GM19025 (cell line): ENCODE results near the gene RTP2.

Experiments used
- ATAC-seq: cut with Tn5 transposase; IDR thresholded peaks from one replicate; pipeline ENCODE4 v1.9.1; 2021; ENCODE audit warnings: mild to moderate bottlenecking, low read depth, moderate library complexity; ENCODE audit not compliant: unreplicated experiment

Gene RTP2

DNA sequence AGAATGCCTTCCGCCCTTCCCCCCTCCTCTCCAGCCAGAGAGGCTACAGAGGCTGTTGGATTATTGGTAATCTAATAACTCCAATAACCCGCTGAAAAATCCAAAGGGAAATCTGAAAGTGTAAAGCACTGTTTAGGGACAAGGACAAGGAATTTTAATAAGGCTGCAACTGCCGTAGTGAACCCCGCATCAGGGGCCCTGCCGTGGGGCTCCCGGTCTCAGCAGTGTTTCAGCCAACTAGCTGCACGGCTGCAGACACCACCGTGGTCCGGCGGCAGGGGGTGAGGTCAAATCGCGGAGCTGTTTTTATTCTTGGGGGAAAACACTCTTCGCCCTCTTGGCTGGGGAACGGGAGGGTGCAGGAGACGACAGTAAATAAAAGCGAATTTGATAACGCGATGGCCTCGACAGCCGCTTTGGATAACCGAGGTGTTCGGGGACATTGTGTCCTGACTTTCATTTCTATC, 36.8 kb upstream of the RTP2 start:
- no peak for ATAC-seq

DNA sequence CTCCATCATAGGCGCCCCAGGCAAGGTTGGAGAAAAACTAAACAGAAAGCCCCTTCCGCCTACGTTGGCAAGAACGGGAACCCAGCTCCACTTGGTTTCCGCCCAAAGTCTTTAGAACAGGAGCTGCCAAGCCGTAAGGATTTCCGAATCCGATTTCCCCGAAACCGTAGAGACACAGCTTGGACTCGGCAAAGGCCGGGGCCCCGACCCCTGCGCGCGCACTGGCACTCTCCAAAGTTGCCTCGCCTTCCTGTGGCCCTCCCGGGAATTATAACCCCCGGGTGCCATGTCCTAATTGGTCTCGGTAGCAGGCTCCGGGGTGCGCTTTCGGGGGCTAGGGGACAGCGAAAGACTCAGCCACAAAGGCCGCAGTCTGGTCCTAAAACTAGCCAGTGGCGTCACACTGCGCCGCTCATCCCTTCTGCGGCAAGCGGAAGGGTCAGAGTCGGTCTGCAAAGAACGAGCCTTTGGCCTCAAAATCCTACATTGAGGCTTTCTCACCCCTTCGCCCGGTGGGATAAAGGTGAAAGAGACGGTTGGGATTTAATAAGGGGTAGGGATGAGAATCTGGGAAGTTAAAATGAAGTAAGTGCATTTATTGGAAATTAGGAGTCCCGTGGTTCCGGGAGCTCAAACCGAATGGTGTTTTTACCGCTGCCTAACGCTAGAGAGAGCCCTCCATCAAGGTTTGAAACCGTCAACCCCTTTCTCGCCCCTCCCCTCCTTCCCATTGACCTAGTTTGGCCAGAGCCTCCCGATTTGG, 36.2 kb upstream of the RTP2 start:
- ATAC-seq: peak; percentile 52

DNA sequence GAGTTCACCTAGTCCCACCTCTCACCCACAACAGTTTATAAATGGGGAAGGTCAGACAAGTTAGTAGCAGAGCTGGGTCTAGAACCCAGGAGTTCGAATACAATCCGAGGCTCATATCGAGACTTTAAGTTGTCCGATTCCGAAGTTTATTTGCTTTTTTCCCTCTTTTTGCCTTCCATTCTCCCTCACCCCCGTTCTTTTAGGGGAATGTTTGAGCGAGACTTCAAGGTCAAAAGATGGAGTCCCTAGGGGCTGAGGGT, 35.6 kb upstream of the RTP2 start:
- ATAC-seq: no peak

DNA sequence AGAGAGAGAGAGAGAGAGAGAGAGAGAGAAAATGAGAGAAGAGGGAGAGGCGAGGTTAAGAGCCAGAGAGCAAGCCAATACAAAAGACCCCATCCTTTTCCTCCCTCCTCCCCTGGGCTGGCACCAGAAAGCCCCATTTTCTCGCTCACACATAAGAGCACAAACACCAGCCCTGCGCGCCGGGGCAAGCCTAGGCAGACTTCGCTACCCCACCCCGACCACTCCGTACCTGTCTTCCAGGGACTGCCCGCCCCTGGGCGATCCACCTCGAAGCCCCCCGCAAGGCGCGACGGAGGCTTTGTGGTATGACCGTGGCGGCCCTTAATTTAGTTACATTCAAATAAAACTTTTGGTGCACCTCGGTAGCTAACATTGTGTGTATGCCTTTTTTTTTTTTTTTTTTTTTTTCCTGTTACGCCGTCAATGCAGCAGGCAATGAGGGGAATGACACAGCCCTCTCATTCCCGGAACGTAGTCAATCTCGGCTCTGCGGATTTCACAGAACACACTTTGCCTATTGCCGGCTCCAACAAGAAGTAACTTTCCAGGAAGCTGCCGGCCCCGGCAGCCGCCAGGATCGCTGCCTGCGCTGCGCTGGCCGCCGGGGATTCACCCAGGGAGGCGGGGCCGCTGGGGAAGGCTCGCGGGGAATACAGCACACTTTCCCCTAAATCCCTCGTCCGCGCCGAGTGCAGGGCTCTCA, 35.2 kb upstream of the RTP2 start:
- no peak for ATAC-seq

DNA sequence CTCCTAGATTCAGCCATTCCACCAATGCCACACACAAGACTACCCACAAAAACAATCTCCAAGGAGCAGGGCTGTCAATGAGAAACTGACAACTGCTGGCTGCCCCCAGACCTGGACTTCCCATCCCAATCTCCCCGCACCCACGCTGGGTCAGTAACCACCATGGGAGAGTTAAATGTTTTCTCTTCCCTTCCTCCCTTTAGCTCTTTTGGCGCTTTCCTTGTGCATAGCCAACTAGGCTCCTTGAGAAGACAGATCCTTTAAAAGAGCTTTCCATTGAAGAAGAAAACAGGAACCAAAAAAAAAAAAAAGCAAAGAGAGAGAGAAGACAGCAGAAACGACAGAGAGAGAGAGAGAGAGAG, 34.6 kb upstream of the RTP2 start:
- ATAC-seq: no peak

DNA sequence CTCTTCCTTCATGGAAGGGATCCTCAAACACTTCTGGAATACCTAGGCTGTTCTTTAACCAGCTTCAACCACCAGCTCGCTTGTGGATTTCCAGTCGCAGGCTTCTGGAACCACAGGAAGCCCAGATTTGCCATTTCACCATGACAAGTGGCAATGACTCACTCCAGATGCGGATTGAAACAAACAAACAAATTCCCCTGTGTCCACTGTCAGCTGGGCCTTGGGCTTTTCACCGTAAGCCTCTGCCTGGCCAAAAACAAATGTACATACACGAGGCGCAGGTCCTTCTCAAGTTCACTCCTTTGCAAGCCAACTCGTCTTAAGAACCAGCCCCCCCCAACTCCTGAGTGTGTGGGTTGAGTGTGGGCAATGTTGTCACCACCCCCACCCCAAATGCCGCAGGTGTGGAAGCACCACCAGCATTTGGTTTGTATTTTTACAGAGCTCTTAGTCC, 34.1 kb upstream of the RTP2 start:
- no peak for ATAC-seq

DNA sequence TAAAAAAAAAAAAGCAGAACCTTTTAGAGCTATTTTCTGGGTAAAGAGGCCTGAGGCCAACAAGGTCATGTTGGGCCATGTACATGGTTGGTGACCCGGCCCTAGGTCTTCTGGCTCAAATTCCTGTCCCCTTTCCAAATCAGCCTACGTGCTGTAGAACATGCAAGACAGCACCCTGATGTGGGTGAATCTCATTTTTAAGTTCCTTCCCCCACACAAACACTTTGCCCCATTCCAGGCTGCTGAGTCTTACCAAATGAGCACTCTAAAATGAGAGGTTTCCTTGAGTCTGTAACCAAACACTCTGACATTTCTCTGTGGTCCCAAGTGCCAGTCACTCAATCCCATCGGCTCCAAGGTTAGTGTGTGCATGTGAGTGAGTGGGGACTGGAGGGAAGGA, 33.5 kb upstream of the RTP2 start:
- ATAC-seq: no peak

DNA sequence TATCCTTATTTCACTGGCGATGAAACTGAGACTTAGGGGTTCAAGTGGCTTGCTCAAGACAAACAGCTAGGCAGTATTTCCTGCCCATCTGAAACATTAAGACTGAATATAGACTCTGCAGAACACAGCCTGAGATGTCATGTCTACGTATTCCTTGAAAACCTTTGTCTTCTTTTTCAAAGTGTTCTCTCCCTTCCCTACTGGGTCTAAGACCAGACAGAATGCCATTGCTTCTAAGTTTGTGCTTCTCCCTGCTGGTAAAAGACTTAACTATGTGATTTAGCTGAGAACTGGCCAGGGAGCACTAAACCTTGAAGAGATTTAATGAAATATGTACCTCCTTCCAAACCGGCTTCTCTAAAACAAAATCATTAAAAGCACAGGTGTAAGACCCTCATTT, 33.0 kb upstream of the RTP2 start:
- no peak for ATAC-seq

DNA sequence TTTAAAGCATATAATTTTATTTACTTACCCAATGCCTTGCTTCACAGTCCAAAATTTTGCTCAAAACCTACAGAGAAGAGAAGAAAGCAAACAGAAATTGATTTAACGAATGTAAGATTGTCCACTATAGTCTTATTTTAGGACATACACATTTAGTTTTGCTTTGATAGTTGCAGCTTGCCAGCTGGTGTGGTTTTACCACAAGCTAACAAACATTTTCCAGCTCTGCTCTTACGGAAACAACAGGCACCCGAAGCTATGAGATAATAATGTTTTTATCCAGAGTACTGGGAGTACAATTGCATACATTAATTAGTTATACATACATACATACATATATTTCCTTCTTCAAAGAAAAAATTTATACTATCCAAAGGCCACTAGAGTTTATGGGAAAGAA, 32.5 kb upstream of the RTP2 start:
- ATAC-seq: no peak

DNA sequence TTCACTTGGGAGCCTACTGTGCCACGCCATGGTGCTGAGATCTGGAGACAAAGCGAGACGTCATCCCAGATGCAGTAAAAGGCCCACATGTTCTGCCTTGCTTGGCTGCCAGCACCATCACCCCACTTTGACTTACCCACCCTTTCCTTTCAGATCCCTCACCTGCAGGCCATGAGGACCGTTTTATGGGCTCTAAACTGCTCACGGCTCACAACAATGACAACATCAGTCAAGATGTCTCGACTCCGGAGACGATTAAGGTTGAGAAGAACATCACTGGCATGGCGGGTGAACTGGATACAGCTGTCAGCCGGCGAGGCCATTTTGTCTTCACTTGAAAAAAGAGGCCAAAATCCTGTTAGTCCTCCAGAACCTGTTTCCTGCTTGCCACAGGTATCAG, 31.0 kb upstream of the RTP2 start:
- no peak for ATAC-seq

DNA sequence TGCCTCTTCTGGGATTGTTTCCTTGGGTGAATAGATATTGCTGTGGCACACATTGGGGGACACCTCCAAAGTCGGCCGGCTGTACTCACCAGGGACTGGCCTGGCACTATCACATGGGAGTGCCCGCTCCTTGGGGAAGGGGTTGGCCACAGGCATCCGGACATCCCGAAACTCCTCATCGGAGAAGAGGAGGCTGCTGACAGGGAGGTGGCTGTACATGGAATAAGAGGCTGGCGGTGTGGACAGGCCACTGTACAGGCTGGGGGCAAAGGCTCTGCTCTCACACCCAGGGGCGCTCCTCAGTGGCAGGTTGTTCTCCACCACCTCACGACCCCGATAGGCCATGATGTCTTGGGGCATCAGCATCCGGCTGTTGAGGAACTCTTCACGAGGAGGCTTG, 27.2 kb upstream of the RTP2 start:
- ATAC-seq: no peak

DNA sequence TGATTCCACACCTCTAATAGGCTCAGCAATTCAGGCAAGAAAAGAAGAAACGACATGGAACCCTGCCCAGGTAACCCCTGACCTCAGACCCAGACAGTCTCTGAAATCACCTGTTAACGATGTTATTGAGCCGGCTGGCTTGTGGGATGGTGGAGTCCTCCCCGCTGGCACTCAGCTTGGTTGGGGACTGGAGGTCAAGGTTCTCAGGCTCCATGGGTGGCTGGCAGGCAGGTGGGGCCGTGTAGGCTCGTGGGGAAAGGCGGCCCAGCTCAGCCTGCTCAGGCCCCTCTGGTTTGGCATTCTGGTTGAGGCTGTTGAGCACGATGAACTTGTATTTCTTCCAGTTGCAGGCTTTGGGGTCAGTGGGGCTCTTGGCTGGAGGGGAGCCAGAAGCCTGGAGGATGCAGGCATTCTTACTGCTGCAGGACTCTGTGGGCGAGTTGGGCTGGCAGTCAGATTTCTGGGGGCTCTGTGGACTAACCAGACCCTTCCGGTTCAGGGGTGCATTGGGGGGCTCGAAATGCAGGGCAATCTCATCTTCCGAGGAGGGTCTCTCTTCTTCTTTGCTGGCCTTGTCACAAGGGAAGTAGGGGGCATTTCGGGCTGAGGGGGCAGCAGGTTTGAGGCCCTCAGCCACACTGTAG, 26.7 kb upstream of the RTP2 start:
- no peak for ATAC-seq

DNA sequence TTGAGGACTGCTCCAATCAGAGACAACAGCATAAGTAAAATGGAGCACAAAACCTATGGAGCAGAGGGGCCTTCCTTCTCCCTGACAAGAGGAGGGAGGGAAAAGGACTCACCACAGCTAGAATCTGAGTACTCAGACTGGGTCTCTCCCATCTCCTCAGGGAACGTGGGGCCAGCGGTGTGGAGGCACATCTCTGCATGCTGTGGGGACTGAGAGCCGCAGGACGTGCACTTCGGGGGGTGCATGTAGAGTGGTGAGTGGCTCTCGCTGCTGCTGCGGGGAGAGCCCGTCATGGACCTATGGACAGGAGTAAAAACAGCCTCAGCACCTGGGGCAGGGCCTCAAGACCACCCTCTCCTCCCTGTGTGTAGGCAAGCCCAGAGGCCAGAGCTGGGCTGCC, 25.9 kb upstream of the RTP2 start:
- ATAC-seq: no peak

DNA sequence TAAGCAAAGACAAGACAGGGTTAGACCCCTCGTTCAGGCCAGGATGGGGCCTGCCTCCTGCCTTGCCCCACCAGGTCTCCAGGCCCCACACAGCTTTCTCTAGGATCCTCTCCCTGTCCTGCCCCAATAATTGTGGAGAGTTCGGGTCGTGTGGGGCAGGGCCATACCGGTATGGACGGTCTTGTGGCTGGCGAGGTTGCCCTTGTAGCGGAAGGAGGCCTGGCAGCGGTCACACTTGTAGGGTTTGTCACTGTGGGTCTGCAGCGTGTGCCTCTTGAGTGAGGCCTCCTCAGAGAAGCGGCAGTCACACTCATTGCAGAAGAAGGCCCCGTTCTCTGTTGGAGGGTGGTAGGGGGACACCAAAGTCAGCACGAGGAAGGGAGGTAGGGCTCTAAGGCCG, 24.2 kb upstream of the RTP2 start:
- no peak for ATAC-seq

DNA sequence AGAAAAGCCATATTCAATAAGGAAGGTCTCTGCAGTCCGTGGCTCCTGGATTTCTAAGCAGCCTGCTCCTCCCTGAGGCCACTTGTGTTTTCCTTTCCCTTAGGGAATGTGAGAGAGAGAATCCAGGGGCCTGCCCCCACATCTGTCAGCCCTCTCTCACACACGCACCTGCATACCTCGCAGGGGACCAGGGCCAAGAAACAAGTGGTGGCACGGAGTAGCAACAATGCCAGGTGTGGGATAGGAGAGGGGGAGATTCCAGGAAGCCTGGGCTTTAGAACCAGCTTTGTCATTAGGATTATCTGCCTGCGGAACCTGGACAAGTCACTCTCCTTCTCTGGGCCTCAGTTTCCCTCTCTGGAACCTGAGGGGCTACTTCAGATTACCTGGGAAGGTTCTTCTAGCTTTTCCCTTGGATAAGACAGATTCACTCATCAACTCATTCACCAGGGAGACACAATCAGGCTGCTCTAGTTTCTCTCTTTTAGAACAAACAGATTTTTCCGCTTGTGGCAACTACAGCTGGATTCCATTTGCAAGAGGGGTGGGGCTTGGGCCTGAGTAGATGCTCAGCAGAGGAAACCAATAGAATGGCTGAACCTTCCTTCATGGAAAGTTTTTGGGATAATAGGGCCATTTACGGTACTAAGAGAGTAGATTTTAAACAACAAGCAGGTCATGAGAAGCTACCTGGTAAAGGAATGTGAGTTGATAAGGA, 23.5 kb upstream of the RTP2 start:
- ATAC-seq: no peak

DNA sequence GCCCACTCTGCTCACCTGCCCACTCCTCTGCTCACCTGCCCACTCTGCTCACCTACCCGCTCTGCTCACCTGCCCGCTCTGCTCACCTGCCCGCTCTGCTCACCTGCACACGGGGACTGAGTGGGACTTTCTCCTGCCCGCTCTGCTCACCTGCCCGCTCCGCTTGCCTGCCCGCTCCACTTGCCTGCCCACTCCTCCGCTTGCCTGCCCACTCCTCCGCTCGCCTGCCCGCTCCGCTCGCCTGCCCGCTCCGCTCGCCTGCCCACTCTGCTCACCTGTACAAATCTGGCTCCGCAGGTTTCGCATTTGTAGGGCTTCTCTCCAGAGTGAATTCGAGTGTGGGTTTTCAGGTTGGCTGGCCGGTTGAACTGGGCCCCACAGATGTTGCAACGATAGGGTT, 22.9 kb upstream of the RTP2 start:
- no peak for ATAC-seq

DNA sequence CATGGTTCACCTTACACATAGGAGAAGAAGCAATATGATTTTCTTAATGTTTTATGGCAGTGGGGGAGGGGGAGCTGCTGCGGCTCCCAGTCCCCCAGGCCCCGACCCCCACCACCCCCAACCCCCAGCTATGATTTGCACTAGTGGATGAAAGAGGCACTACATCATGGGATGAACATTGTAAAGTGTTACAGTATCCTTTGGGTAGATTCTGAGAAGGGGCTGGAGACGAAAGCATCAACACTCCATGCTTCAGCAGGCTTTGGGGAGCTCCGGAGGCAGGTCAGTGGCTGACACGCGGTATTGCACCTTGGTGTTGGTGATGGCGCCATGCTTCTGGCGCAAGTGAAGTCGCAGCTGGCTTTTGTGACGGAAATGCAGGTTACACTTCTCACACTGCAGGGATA, 19.9 kb upstream of the RTP2 start:
- no peak for ATAC-seq

DNA sequence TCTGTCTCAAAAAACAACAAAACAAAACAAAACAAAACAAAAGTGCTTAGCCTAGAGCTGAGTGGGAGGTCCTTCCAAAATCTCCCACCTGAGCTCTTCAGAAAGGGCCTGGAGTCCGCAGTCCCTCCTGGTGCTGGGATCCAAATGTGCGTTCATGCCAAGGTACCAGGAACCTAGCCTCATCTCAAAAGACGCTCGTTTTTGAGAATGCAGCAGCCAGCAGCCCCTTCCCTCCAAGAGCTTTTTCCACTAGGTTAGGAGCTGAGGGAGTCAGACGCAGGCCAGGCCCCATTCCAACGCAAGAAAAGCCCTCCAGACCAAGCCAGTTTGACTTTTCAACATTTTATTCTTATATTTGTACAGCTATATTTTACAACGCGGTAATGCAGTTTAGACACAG, 18.7 kb upstream of the RTP2 start:
- ATAC-seq: no peak

DNA sequence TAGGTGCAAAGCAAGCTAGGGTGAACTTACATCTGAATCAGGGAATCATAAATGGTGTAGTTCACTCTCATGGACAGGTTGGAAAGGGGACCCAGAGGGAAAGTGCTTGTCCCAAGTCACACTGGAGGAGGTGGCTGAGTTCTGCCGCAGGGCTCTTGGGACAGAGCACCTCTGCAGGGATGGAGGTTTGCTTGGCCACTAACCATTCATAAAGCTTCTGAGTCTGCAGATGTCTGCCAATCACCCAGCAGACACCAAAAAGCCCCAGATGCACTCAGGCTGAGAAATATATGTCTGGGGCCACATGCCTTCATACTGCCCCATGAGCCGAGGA, 17.9 kb upstream of the RTP2 start:
- ATAC-seq: no peak

DNA sequence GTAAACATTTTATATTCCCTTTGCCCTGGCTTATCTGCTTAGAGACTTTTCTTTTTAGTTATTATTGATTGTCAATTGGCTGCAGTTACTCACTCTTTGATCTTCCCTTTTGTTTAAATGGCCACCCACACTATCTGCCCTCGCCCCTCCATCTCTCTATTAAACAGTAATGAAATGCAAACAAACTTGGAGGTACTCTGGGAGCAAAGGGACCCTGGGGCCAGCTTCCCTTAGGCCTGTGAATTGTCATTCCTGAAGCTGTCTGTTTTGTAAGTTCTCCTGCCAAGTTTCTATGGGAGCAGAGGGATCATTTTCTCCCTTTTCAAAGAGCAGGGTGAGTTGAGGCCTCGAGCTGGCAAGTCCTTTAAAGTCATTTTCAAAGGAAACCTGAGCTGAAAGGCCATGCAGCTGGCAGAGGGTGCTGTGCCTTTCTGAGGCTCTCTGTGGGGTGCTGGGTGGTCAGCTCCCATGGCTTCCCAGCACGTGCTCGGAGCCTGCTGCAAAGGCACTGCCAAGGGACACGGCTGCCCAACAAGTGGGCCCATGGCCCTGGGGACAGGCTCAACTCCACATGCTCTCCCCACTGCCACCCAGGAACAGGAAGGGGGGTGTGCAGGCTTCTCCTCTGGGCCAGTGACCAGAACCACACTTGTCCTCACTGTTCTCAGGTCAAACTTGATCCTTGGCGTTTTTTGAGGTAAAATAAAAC, 17.4 kb upstream of the RTP2 start:
- no peak for ATAC-seq

DNA sequence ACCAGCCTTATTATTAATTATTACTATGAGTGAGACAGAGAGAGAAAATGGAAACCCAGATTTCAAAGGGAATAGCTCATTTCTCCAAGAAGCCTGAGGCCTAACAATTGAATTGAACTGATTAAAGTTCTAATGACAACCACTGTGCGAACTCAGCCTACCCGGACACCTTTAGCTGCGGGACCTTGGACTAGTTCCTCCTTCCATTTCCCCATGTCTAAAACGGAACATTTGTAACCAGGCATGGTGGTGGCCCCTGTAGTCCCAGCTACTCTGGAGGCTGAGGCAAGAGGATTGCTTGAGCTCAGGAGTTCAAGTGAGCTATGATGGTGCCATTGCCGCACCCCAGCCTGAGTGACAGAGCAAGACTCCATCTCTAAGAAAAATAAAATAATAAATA, 16.4 kb upstream of the RTP2 start:
- ATAC-seq: no peak
